Glutamatergic neuron (in vitro differentiated cells): Measurements from ENCODE around the gene ZNF385C. TPM values are rescaled to one million over a fixed set of nuclear protein-coding genes. Genes with fewer than 3 reads are reported as not detected.
"Not testable (repeated sequence)": the region's sequence is repeated elsewhere in the genome, so short reads cannot be mapped to it uniquely, and the experiment has no call there.

Experiments used
- DNase-seq: peaks from one replicate; pipeline ENCODE4 v3.0.0; 2022
- H3K27ac Mint-ChIP-seq: one replicate; pipeline ENCODE4 v1.8.0; 2020; ENCODE audit warnings: mild to moderate bottlenecking, mixed read lengths, inconsistent platforms; ENCODE audit not compliant: unreplicated experiment
- H3K27me3 Mint-ChIP-seq: one replicate; pipeline ENCODE4 v1.8.0; 2020; ENCODE audit warnings: mild to moderate bottlenecking, moderate library complexity, mixed read lengths, inconsistent platforms; ENCODE audit not compliant: unreplicated experiment
- H3K36me3 Mint-ChIP-seq: one replicate; pipeline ENCODE4 v1.8.0; 2020; ENCODE audit warnings: mild to moderate bottlenecking, mixed read lengths, inconsistent platforms; ENCODE audit not compliant: unreplicated experiment
- H3K4me1 Mint-ChIP-seq: one replicate; pipeline ENCODE4 v1.8.0; 2020; ENCODE audit warnings: mild to moderate bottlenecking, low read depth, mixed read lengths, inconsistent platforms; ENCODE audit not compliant: unreplicated experiment
- H3K4me3 Mint-ChIP-seq: one replicate; pipeline ENCODE4 v1.8.0; 2020; ENCODE audit warnings: mild to moderate bottlenecking, mixed read lengths, inconsistent platforms; ENCODE audit not compliant: unreplicated experiment
- H3K9me3 Mint-ChIP-seq: one replicate; pipeline ENCODE4 v1.8.0; 2020; ENCODE audit warnings: mild to moderate bottlenecking, moderate library complexity, mixed read lengths, inconsistent platforms; ENCODE audit not compliant: unreplicated experiment
- total RNA-seq: library from RNA; stranded (reverse); fragmentation: NEBNext Ultra II Directional; extraction: Animal tissue kit (Norgen Biotek cat#: 25700); gene quantifications from one replicate; pipeline ENCODE4 v1.2.1, GENCODE V29; 2021; ENCODE audit not compliant: unreplicated experiment
- TF ChIP-seq, protein P1 (sequence below): fragments of 200-600 bp; sonication (generic); IDR thresholded peaks from one replicate; pipeline ENCODE4 v1.5.0; 2021; ENCODE audit not compliant: partially characterized antibody, unreplicated experiment

Gene ZNF385C
- total RNA-seq, 1 donor from 2014 or later: 1.5 TPM

DNA sequence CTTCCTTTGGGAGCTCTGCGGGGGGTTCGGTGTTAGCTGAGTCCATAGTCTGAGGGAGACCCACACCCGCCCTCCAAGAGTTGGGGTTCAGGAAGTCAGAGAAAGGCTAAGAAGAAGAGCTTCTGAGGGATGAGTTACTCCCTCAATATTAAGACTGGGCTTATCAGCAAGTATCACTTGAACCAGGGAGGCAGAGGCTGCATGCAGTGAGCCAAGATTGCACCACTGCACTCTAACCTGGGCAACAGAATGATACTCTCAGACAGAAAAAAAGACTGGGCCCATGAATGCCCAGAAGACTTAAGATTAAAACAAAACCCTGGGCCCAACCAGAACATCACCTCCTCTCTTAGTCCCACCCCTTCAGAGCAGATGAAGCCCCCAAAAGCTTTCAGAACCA, 72.3 kb downstream of the ZNF385C start:
- Mint-ChIP-seq H3K27ac (no peak overlapping the region), H3K4me3 (no peak overlapping the region), H3K36me3 (no peaks in the 10 kb centered on the region), H3K9me3 (peaks cover 2% of the 10 kb centered on the region), H3K4me1 (peaks cover 17% of the 10 kb centered on the region), H3K27me3 (peaks cover 8% of the 10 kb centered on the region)
- DNase-seq: no peak
- TF ChIP-seq, protein P1, sequence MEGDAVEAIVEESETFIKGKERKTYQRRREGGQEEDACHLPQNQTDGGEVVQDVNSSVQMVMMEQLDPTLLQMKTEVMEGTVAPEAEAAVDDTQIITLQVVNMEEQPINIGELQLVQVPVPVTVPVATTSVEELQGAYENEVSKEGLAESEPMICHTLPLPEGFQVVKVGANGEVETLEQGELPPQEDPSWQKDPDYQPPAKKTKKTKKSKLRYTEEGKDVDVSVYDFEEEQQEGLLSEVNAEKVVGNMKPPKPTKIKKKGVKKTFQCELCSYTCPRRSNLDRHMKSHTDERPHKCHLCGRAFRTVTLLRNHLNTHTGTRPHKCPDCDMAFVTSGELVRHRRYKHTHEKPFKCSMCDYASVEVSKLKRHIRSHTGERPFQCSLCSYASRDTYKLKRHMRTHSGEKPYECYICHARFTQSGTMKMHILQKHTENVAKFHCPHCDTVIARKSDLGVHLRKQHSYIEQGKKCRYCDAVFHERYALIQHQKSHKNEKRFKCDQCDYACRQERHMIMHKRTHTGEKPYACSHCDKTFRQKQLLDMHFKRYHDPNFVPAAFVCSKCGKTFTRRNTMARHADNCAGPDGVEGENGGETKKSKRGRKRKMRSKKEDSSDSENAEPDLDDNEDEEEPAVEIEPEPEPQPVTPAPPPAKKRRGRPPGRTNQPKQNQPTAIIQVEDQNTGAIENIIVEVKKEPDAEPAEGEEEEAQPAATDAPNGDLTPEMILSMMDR: no peak

DNA sequence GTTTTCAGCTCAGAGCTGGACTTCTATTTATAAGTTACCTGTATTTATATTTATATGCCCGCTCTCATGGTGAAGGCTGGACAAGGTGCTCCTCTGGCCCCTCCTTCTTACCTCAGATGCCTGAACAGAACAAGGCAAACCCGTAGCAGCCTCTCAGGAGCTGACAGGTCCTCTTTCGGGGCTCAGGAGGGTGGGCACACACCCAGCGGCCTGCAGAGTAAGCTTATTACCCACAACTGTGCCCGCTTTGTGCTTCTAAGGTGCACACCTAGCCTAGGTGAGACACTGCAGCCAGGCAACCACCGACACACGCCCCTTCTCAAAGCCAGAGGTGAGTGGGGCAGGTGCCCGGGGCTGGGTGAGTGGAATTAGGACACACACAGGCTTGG, 73.1 kb downstream of the ZNF385C start:
- H3K4me1 Mint-ChIP-seq: peaks cover 22% of the 10 kb centered on the region

DNA sequence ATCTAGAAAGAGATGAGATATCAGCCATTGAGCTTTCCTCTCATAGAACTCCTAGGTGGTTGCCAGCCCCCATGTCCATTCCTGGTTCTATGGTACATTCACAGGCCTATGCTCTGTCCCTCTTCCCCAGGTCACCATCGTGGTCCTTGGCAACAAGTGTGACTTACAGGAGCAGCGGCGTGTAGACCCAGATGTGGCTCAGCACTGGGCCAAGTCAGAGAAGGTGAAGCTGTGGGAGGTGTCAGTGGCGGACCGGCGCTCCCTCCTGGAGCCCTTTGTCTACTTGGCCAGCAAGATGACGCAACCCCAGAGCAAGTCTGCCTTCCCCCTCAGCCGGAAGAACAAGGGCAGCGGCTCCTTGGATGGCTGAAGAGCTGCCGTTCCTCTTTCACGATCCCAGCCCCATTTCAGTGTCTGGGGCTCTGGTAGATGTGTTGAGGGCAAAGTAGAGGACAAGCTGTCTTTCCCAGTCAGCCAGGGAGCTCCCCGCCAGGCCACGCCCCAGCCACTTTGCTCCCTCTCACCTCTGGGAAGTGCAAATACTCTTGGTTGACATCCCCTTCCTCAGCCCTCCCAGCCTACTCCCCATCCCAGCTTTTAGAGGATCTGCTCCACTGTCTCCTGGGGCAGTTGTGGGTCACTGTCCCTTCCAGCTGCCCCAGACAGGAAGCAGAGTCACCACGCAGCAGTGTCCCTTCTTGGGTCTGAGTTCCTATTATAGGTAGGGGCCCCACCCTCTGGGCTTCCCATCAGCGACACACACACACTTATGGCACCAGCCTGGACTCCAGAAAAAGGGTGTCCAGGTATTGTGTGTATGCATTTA, 74.5 kb downstream of the ZNF385C start:
- Mint-ChIP-seq H3K27ac (no peak overlapping the region), H3K9me3 (peaks cover 6% of the 10 kb centered on the region), H3K27me3 (peaks cover 11% of the 10 kb centered on the region), H3K4me1 (peaks cover 24% of the 10 kb centered on the region), H3K36me3 (no peaks in the 10 kb centered on the region), H3K4me3 (no peak overlapping the region)
- TF ChIP-seq, protein P1: no peak
- no peak for DNase-seq

More for the DNA sequence above, 73.1 kb downstream of the ZNF385C start:
- no peak overlapping the region for H3K27ac Mint-ChIP-seq
- H3K36me3 Mint-ChIP-seq: no peaks in the 10 kb centered on the region
- TF ChIP-seq, protein P1: peak; percentile 37
- H3K27me3 Mint-ChIP-seq: peaks cover 8% of the 10 kb centered on the region
- H3K4me3 Mint-ChIP-seq: peak overlapping the region; percentile 2
- DNase-seq: no peak
- H3K9me3 Mint-ChIP-seq: peaks cover 3% of the 10 kb centered on the region

DNA sequence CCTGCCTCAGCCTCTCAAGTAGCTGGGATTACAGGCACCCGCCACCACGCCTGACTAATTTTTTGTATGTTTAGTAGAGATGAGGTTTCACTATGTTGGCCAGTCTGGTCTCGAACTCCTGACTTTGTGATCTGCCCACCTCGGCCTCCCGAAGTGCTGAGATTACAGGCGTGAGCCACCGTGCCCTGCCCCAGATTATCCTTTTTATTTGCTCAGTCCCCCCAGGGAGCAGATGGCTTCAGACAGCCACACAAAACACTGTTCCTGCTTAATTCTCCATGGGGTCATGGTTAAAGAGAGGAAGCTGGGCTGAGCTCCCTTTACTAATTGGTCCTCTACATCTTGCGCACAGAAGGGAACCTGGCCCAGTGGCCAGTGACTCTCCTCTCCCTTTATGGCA, 77.4 kb downstream of the ZNF385C start:
- Mint-ChIP-seq H3K4me1 (peaks cover 19% of the 10 kb centered on the region), H3K27ac (peak overlapping the region; percentile 90), H3K9me3 (peaks cover 12% of the 10 kb centered on the region), H3K4me3 (peak overlapping the region; percentile 94)
- H3K27me3 Mint-ChIP-seq, H3K36me3 Mint-ChIP-seq, DNase-seq: not testable (repeated sequence)

DNA sequence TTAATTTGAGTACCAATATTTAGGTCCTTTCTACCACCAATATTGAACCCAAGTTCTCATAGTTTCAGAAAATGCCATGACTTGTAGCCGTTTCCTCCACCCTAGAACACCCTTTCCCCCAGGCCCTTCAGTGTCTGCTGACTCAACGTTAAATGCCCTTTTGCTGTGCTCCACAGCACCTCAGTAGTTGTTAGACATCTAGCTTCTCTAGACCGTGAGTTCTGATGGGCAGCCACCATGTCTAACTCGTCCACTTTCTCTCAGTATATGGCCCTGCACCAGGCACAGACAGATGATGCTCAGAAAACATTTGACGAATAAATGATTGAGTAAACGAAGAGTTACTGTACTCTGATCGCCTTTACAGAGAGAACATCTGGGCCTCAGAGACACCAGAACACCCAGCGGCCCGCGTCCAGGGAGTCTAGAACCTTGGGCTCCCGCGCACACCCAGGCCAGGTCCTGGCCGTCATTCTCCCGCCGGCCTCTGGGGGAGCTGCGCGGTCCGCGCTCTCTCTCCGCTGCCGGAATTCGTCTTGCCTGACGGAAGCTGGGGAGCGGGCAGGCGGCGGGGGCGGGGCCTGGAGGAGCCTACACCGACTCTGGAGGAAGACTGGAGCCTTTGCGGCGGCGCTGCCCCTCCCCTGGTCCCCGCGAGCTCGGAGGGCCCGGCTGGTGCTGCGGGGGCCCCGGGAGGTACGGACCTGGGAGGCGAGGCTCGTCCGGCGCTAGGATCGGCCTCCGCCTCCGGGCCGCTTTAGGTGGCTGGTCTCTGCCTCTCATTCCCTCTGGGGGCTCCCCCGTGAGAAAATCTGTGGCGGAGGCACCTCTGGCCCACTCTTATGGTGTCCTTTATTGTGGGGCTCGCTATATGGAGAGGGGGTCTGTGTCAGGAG, 78.5 kb downstream of the ZNF385C start, which contains the start of gene NKIRAS2:
TSS of gene NKIRAS2 (plus strand) at position 582 of the 896 bp plus-strand sequence. CDS start 1,488 bp downstream, outside the sequence.
- DNase-seq: peak; percentile 97
- H3K36me3 Mint-ChIP-seq: no peaks in the 10 kb centered on the region

More for the DNA sequence above, 78.5 kb downstream of the ZNF385C start, which contains the start of gene NKIRAS2:
- Mint-ChIP-seq H3K27ac (peak within 1 kb of the TSS; percentile 90), H3K9me3 (peaks cover 12% of the 10 kb centered on the region), H3K27me3 (peaks cover 7% of the 10 kb centered on the region), H3K4me3 (peak within 1 kb of the TSS; percentile 95), H3K4me1 (peaks cover 19% of the 10 kb centered on the region)
- TF ChIP-seq, protein P1: peak; percentile 96
